HepG2 (cell line): ENCODE results near the gene MXRA7. TPM values are rescaled to one million over a fixed set of nuclear protein-coding genes. Genes with fewer than 3 reads are reported as not detected.

Experiments
- ARNT ChIP-seq: fragments of 450-650 bp; IDR thresholded peaks from 2 replicates; pipeline ENCODE4 v1.6.1; 2017
- ARNT2 ChIP-seq: sonication (generic); formaldehyde crosslinking; IDR thresholded peaks from 2 replicates; pipeline ENCODE4 v1.8.0; 2022; ENCODE audit warnings: mild to moderate bottlenecking, low read depth, missing genetic modification reagents, moderate library complexity
- BCL3 ChIP-seq: sonication (generic); formaldehyde crosslinking; IDR thresholded peaks from 2 replicates; pipeline ENCODE4 v1.5.1; 2020; ENCODE audit warnings: mild to moderate bottlenecking, missing genetic modification reagents, moderate library complexity
- MAFG ChIP-seq: sonication (generic); formaldehyde crosslinking; IDR thresholded peaks from 2 replicates; pipeline ENCODE4 v1.5.1; 2020; ENCODE audit warnings: mild to moderate bottlenecking, missing genetic modification reagents
- MBNL3 ChIP-seq: fragments of 250-450 bp; sonication (Bioruptor Pico); conservative IDR thresholded peaks from 2 replicates; pipeline ENCODE4 v1.8.0; 2022; ENCODE audit warnings: mild to moderate bottlenecking, inconsistent platforms
- NFKB2 ChIP-seq: sonication (generic); formaldehyde crosslinking; IDR thresholded peaks from 2 replicates; pipeline ENCODE4 v1.4.0; 2020; ENCODE audit warnings: missing genetic modification reagents, borderline replicate concordance
- NRL ChIP-seq: sonication (generic); formaldehyde crosslinking; IDR thresholded peaks from 2 replicates; pipeline ENCODE4 v1.5.0; 2020; ENCODE audit warnings: missing genetic modification reagents, mild to moderate bottlenecking, moderate library complexity, borderline replicate concordance
- POLR2G ChIP-seq: fragments of 200-400 bp; formaldehyde crosslinking; IDR thresholded peaks from 2 replicates; pipeline ENCODE4 v1.6.1; 2018; ENCODE audit warnings: mild to moderate bottlenecking, low read depth, low read length, moderate library complexity
- SALL2 ChIP-seq: sonication (generic); formaldehyde crosslinking; IDR thresholded peaks from 2 replicates; pipeline ENCODE4 v1.8.1; 2023; ENCODE audit warnings: mild to moderate bottlenecking, missing genetic modification reagents, inconsistent platforms
- SMYD3 ChIP-seq: sonication (generic); formaldehyde crosslinking; IDR thresholded peaks from 2 replicates; pipeline ENCODE4 v1.8.1; 2023; ENCODE audit warnings: mild to moderate bottlenecking, missing genetic modification reagents
- SP140L ChIP-seq: sonication (generic); formaldehyde crosslinking; IDR thresholded peaks from 2 replicates; pipeline ENCODE4 v1.4.0; 2020; ENCODE audit warnings: missing genetic modification reagents, borderline replicate concordance
- XRCC5 ChIP-seq: fragments of 200-400 bp; formaldehyde crosslinking; optimal IDR thresholded peaks from 2 replicates; pipeline ENCODE3; 2017; ENCODE audit warnings: mild to moderate bottlenecking, low read length
- ZNF205 ChIP-seq: IDR thresholded peaks from 2 replicates; pipeline ENCODE4 v1.6.1; 2018; ENCODE audit warnings: missing biosample characterization, missing genetic modification reagents
- ZNF30 ChIP-seq: sonication (generic); formaldehyde crosslinking; IDR thresholded peaks from 2 replicates; pipeline ENCODE4 v1.5.0; 2020; ENCODE audit warnings: mild to moderate bottlenecking, missing genetic modification reagents
- ZNF451 ChIP-seq: sonication (generic); formaldehyde crosslinking; IDR thresholded peaks from 2 replicates; pipeline ENCODE4 v1.5.0; 2020; ENCODE audit warnings: mild to moderate bottlenecking, missing genetic modification reagents
- ZNF790 ChIP-seq: sonication (generic); formaldehyde crosslinking; IDR thresholded peaks from 2 replicates; pipeline ENCODE4 v1.8.0; 2022; ENCODE audit warnings: missing genetic modification reagents, mild to moderate bottlenecking, borderline replicate concordance
- polyA plus RNA-seq, 8 experiments: library from polyadenylated mRNA; depleted of rRNA in 3 of 8; stranded (reverse) in 7 of 8; unstranded in 1 of 8; fragments of >200 nt; fragmentation: Illumina TruSeq in 4 of 8; extraction: Trizol in 4 of 8; gene quantifications; 2 replicates each; pipeline versions ENCODE4 v1.2.1 to v1.2.3, GENCODE V29; 2011 to 2016; ENCODE audit warnings: low read depth in 4 of 8, missing spikeins in 1 of 8, mixed read lengths in 1 of 8; ENCODE audit not compliant: insufficient read depth in 1 of 8
- total RNA-seq, 5 experiments: library from RNA; depleted of rRNA; stranded (reverse); fragments of >200 nt; fragmentation: Illumina TruSeq; extraction: Trizol; gene quantifications; 2 replicates each; pipeline ENCODE4 v1.2.3, GENCODE V29; 2016; ENCODE audit warnings: low read depth in 1 of 5
- TF ChIP-seq, protein P1 (sequence below): sonication (generic); formaldehyde crosslinking; IDR thresholded peaks from 2 replicates; pipeline ENCODE4 v1.8.1; 2022; ENCODE audit warnings: mild to moderate bottlenecking, missing genetic modification reagents
- TF ChIP-seq, protein P2 (sequence below): sonication (generic); formaldehyde crosslinking; IDR thresholded peaks from 2 replicates; pipeline ENCODE4 v1.4.0; 2020; ENCODE audit warnings: mild to moderate bottlenecking, missing genetic modification reagents
- TF ChIP-seq, protein P3 (sequence below): IDR thresholded peaks from 2 replicates; pipeline ENCODE4 v1.6.1; 2012; ENCODE audit warnings: inconsistent platforms

The MXRA7 gene
- total and polyA plus RNA-seq, 2 of the 13 experiments (the other 11 are each of a cell fraction or from before 2014, with no cell fraction given), result 44.8 to 112 TPM

DNA sequence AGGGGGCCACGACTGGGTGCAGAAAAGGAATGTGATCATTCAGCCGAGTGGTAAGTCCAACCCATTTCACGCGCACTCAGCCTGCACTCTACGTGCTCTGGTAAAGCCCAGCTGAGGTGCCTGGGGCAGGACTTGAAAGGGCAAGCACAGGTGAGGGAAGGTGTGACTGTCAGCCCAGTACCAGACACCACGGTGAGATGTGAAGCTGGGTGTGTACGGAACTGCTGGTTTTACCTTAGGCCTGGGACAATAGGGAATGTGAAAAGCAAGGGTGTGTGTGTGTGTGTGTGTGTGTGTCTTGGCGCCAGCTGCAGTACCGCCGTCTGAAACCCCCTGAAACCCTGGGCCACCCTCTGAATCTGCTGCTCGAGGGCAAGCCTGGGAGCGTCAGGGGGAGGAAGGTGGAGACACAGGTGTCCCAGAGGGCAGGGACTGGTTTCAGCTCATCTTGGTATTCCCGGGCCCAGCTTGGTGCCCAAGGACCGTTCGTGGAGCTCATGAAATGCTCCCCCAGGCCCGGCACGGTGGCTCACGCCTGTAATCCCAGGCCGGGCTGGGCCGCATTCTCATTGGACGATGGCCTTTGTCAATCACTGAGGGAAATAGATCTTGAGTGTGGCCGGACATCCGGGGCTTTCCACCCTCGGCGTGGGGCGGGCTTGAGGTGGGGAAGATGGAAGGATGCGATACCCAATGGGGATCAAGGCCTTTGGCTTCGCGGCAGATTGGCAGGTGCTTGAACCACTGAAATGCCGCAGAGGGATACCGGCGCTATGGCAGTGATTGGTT lies 39.4 kb downstream of the MXRA7 start (continued):
- TF ChIP-seq MBNL3 (no peak), POLR2G (peak; percentile 91), ZNF451 (no peak), ZNF30 (CRISPR knock-in tag) (peak; percentile 80; the same call in 1 of the 2 replicates), ZNF790 (peak; percentile 50; the same call in 1 of the 2 replicates), NRL (CRISPR knock-in tag) (peak; percentile 98), SP140L (CRISPR knock-in tag) (no peak), ARNT (no peak), XRCC5 (peak; percentile 39), SALL2 (CRISPR knock-in tag) (peak; percentile 41; the same call in 1 of the 2 replicates), ZNF205 (CRISPR knock-in tag) (peak; percentile 80; the same call in 1 of the 2 replicates), ARNT2 (no peak), SMYD3 (CRISPR knock-in tag) (no peak), MAFG (CRISPR knock-in tag) (no peak), NFKB2 (CRISPR knock-in tag) (peak; percentile 92; the same call in 1 of the 2 replicates), BCL3 (CRISPR knock-in tag) (peak; percentile 79; the same call in 1 of the 2 replicates)
- TF ChIP-seq, protein P1, sequence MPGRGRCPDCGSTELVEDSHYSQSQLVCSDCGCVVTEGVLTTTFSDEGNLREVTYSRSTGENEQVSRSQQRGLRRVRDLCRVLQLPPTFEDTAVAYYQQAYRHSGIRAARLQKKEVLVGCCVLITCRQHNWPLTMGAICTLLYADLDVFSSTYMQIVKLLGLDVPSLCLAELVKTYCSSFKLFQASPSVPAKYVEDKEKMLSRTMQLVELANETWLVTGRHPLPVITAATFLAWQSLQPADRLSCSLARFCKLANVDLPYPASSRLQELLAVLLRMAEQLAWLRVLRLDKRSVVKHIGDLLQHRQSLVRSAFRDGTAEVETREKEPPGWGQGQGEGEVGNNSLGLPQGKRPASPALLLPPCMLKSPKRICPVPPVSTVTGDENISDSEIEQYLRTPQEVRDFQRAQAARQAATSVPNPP (CRISPR knock-in tag), result no peak; the same call in none of the 2 replicates
- TF ChIP-seq, protein P2, sequence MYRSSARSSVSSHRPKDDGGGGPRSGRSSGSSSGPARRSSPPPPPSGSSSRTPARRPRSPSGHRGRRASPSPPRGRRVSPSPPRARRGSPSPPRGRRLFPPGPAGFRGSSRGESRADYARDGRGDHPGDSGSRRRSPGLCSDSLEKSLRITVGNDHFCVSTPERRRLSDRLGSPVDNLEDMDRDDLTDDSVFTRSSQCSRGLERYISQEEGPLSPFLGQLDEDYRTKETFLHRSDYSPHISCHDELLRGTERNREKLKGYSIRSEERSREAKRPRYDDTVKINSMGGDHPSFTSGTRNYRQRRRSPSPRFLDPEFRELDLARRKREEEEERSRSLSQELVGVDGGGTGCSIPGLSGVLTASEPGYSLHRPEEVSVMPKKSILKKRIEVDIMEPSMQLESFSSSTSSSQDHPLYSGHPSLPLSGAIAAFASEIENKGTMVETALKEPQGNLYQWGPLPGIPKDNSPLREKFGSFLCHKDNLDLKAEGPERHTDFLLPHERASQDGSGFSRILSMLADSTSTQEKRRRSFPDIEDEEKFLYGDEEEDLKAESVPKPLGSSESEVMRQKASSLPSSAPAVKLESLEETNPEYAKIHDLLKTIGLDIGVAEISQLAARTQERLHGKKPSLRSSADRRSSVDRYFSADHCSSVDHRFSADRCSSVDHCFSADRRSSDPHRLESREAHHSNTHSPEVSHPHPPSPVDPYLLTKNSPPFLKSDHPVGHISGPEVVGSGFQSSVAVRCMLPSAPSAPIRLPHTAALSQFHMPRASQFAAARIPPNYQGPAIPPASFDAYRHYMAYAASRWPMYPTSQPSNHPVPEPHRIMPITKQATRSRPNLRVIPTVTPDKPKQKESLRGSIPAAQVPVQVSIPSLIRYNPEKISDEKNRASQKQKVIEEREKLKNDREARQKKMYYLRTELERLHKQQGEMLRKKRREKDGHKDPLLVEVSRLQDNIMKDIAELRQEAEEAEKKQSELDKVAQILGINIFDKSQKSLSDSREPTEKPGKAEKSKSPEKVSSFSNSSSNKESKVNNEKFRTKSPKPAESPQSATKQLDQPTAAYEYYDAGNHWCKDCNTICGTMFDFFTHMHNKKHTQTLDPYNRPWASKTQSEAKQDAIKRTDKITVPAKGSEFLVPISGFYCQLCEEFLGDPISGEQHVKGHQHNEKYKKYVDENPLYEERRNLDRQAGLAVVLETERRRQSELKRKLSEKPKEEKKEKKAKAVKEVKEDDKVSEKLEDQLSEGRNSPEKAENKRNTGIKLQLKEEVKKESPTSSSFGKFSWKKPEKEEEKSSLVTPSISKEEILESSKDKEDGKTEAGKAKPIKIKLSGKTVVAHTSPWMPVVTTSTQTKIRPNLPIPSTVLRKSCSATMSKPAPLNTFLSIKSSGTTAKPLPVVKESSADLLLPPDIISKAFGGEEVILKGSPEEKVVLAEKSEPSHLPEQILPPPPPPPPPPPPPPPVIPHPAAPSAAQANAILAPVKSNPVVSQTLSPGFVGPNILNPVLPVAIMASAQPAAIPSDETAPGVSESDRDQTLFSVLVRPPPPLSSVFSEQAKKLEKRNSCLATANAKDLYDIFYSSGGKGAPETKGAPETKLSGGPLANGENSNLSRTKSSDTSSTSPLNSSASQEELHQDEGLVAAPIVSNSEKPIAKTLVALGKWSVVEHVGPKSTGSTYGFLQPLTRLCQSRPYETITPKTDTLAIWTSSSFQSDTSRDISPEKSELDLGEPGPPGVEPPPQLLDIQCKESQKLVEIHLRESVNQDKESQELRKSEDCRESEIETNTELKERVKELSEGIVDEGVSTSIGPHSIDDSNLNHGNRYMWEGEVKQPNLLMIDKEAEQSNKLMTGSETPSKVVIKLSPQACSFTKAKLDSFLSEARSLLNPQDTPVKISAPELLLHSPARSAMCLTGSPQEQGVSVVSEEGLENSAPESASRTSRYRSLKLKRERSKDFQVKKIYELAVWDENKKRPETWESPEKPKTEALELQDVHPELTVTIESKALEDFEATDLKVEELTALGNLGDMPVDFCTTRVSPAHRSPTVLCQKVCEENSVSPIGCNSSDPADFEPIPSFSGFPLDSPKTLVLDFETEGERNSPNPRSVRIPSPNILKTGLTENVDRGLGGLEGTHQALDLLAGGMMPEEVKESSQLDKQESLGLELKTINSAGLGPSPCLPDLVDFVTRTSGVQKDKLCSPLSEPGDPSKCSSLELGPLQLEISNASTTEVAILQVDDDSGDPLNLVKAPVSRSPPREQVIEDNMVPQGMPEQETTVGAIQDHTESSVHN (CRISPR knock-in tag), result peak; percentile 81; the same call in 1 of the 2 replicates
- TF ChIP-seq, protein P3, sequence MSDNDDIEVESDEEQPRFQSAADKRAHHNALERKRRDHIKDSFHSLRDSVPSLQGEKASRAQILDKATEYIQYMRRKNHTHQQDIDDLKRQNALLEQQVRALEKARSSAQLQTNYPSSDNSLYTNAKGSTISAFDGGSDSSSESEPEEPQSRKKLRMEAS, result peak; percentile 80
